Astrocyte of the hippocampus (primary cell): ENCODE data around the gene SIGLEC7.
"Not testable (repeated sequence)": the region's sequence is repeated elsewhere in the genome, so short reads cannot be mapped to it uniquely, and the experiment has no call there.

Source experiments
- DNase-seq: peaks from one replicate; pipeline ENCODE4 v3.0.0; 2011; ENCODE audit warnings: low read depth, low spot score

SIGLEC7 gene

GRCh38 chr19:51138549-51138979 lies 3.5 kb upstream of the SIGLEC7 start:
- no peak for DNase-seq

DNA sequence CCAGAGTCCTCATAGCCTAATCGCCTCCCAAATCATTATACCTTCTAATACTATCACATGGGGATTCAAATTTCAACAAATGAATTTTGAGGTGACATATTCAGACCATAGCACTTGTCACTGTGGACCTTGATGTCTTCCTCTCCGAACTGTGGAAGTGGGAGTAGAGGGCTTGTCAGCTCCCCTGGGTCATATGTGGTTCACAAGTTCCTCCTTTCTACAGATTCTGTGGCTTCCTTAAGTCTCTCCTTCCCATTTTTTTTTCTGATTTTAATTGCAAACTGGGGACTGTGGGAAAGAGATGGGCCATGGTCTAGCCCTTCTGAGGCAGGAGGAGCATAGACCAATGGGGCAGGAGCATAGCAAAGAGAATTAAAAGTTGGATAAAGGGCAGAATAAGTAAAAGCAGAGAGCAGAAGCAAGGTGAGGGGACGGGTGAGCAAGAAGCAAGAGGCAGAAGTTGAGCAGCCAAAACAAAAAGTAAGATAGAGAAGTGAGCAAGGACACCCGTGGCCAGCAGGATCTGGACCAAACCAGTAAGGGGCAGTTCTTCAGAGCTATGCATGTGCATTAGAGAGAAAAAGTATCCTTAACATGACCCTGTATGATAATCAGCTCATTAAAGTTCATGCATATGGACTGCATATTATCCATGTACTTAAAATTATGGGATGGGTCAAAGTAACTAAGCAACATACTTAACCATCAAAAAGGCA lies 2.6 kb upstream of the SIGLEC7 start:
- DNase-seq: no peak

DNA sequence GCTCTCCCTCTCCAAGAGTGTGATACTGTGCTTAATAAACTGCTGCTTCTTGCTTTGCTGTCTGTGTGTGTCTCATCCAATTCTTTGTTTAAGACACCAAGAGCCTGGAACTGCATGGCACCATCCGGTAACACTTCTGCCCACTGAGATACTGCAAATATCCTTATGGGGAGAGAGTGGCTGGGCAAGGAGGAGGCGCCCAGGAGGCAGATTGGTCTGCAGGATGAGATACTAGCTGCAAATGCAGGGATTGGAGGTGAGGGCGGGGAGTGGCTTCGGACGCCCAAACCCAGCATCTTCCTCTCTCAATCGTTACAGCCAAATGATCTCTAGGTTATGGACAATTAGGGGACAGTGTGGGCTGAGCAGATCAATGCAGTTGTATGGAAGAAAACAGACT lies 1.7 kb upstream of the SIGLEC7 start:
- DNase-seq: no peak

- no peak for DNase-seq
Measured at GRCh38 chr19:51141181-51141580, 920 bp upstream of the SIGLEC7 start.

DNA sequence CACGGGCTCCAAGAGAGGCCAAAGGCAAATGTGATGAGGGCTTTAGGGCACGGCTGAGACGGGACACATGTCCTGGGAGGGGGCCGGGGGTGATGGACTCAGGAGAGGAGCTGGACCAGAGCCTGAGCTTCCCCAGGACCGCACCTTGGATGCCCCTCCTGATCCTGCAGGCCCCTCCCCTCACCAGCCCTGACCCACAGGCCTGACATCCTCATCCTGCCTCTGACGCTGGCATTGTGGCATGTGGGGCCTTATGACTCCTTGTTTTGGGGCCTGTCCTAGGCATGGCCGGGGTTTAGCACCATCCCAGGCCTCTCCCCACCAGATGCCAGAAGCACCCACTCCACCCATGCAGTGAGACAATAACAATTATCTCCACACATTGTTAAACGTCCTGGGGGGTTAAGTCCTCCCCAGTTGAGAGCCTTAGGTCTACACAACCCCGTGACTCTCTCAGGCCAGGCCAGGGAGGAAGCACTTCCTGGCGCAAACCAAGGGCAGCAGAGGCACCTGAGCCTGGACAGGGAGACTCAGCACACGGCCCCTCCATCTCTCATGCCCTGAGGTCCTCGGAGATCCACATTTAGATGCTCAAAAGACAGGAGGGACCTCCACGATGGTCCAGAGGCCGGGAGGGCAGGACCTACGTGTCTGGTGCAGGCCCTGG lies 841 bp downstream of the SIGLEC7 start:
- DNase-seq: not testable (repeated sequence)

DNA sequence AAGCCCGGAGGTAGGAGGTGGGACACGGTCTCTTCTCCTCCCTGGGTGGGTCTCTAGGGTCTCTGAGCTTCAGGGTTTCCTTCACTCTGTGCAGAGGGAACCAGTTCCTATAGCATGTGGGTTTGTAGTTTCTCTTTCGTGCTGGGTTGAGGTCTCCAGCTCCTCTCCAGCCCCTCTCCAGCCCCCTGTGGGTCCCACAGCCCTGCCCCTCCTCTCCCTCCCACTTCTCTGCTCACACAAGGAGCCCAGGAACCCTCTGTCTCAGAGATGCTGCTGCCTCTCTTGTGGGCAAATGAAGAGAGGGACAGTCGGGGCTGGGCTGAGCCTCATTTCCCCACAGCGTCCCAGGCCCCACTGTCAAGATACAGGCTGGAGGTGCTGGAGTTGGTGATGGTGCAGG lies 1.4 kb downstream of the SIGLEC7 start:
- no peak for DNase-seq

DNA sequence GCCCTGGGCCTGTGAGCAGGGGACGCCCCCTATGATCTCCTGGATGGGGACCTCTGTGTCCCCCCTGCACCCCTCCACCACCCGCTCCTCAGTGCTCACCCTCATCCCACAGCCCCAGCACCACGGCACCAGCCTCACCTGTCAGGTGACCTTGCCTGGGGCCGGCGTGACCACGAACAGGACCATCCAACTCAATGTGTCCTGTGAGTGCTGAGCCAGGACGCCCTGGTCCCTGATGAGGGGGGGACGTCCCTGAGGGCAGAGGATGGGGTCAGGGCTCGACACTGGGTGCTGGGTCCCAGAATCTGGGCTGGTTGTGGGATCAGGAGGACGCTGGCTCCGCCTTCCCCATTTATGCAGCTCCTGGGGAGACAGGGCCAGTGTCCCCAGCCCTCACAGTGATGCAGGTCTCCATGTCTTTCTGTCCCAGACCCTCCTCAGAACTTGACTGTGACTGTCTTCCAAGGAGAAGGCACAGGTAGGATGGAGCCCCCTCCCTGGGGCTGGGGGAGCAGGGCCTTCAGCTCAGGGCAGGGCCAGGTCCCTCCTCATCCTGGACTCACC lies 2.5 kb downstream of the SIGLEC7 start:
- DNase-seq: no peak

DNA sequence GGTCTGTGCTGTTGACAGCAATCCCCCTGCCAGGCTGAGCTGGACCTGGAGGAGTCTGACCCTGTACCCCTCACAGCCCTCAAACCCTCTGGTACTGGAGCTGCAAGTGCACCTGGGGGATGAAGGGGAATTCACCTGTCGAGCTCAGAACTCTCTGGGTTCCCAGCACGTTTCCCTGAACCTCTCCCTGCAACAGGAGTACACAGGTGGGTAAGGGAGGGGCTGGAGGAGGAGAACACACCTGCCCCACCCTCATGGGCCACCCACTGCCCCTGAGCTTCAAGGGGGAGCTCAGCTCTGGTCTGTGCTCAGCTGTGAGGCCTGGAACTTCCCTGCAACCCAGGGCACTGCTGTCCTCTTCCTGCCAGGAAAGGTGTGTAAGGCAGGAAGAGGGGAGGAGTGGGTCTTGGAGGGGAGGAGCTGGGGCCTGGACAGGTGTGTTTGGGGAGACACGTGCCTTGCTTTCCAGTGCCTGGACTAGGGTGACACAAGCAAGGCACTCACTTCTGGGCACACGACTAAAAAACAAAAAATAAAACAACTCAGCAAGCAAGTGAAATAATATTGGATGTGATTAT lies 3.9 kb downstream of the SIGLEC7 start:
- DNase-seq: no peak

GRCh38 chr19:51146751-51147150 lies 4.7 kb downstream of the SIGLEC7 start:
- DNase-seq: no peak

- DNase-seq: no peak
Measured at GRCh38 chr19:51147663-51148062, 5.6 kb downstream of the SIGLEC7 start.

DNA sequence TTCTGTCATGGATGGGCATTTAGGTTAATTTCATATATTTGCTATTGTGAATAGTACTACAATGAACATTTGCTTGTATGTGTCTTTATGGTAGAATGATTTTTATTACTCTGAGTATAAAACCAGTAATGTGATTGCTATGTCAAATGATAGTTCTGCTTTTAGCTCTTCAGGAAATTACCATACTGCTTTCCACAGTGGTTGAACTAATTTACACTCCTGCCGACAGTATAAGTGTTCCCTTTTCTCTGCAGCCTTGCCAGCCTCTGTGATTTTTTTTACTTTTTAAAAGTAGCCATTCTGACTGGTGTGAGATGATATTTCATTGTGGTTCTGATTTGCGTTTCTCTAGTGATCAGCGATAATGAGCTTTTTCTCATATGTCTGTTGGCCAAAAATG lies 6.5 kb downstream of the SIGLEC7 start:
- no peak for DNase-seq

DNA sequence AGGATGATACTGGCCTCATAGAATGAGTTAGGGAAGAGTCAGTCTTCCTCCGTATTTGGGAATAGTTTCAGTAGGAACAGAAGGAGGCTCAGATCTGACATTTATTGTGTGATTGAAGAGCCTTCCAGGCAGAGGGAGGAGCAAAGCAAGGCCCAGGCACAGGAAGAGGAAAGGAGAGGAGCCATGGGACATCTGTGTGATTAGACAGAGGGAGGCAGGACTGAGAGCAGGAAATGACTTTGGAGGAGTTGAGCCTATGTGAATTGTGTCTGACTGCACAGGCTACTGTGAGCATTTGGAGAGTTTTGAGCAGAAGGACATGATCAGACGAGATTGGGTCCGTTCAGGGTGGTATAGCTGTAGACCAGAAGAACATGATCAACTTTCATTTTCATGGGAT lies 8.5 kb downstream of the SIGLEC7 start:
- no peak for DNase-seq

- no peak for DNase-seq
Measured at GRCh38 chr19:51156710-51157109, 14.6 kb downstream of the SIGLEC7 start.

GRCh38 chr19:51157265-51157664 lies 15.2 kb downstream of the SIGLEC7 start:
- no peak for DNase-seq

DNA sequence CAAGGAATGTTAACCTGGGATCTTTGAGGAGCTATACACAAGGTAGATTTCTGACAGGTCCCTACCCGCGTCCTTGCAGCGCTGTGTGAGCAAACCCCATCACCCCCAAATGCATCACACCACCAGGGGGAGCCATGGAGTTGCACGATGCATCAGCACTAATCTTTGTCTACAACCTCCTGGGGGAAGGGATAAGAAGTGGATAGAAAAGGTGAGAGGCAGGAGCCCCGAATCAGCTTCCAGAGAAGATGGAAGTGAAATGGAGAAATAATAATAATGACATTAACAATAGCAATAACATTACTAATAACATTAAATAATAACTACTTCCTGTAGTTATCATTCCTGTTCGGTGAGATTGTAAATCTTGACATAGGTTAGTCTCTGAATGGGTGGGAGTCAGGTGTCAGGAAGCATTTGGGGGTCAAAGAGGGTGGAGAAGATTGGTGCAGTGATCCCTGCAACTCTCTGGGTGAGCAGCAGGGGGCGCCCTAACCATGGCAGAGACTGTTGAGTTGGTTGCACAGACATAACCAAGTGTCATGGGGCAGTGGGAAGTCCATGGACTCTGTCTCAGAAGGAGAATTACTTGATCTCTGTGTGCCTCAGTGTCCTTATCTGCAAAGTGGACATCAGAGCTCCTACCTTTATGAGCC lies 16.5 kb downstream of the SIGLEC7 start:
- DNase-seq: peak; percentile 9

DNA sequence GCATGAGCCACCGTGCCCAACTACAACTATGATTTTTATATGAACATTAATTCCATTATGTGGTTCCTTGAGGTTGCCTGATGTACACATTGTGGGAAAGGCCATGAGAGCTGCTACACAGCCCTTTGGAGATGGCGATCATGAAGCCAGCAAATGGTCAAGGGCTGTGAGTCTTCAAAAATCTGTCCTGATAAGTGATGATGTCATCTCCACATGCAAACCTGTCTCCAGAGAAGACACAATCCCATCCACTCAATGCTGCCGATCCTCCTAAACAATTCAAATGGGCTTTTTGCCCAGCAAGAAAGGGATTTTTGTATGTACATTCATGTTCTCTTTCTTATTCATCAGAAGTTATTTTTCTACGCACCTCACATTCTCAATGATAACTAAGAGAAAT lies 17.6 kb downstream of the SIGLEC7 start:
- DNase-seq: no peak

DNA sequence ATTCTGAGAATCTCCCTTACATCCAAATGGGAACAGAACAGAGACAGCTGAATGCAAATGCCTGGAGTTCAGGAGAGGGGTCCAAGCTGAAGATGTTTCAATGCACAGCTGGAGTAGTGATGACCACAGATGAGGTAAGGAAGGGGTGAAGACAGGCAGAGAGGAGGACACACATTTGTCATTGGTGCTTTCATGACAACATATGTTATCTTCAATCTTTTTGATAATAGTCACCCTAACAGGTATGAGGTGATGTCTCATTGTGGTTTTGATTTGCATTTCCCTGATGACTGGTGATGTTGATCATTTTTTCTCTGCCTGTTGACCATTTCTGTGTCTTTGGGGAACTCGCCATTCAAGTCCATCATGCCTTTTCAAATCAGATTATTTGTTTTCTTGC lies 19.2 kb downstream of the SIGLEC7 start:
- DNase-seq: no peak

DNA sequence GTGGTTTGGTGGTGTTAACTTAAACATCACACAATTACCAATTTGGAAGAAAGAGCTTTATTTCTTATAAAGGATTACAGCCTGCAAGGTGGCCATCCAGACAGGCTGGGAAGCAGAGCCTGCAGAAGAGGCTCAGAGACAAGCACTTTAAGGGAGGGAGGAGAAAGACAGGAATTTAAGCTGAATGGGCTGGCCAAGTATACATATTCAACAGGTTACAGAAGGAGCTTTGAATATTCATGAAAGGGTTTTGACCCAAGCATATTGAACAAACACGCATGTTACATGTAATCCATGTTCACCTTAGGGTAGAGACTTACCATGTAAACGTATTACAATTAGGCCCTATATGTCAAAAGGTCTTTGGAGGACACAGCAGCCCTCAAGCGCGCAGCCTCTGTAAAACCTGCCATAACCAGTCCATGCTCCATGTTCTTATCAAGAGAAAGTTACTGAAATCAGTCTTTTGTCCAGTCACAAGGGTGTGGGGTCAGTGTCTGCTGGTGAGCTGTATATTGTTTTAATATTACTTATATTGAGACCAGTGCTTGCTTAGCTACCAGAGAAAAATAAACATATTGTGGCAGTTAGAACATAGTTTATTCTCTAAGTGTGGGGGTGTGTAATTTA lies 19.9 kb downstream of the SIGLEC7 start:
- no peak for DNase-seq

GRCh38 chr19:51163257-51163656 lies 21.2 kb downstream of the SIGLEC7 start:
- DNase-seq: no peak

GRCh38 chr19:51164215-51164614 lies 22.1 kb downstream of the SIGLEC7 start:
- no peak for DNase-seq

- DNase-seq: no peak
Measured at GRCh38 chr19:51166846-51167490, 24.9 kb downstream of the SIGLEC7 start.
